GM18870 (cell line): ENCODE data around the gene OCA2.
"Not testable (repeated sequence)": the region's sequence is repeated elsewhere in the genome, so short reads cannot be mapped to it uniquely, and the experiment has no call there.

ENCODE experiments used
- ATAC-seq: cut with Tn5 transposase; IDR thresholded peaks from one replicate; pipeline ENCODE4 v1.9.1; 2021; ENCODE audit warnings: moderate library complexity; ENCODE audit not compliant: unreplicated experiment

Gene OCA2

GRCh38 chr15:28121577-28121976 lies 22.5 kb upstream of the OCA2 start:
- not testable (repeated sequence) for ATAC-seq

- ATAC-seq = no peak
These were observed 21.2 kb upstream of the OCA2 start for GRCh38 chr15:28120359-28120640.

GRCh38 chr15:28118531-28118930 lies 19.4 kb upstream of the OCA2 start:
- no peak for ATAC-seq

GRCh38 chr15:28118083-28118482 lies 19.0 kb upstream of the OCA2 start:
- ATAC-seq = no peak

GRCh38 chr15:28117432-28117990 lies 18.4 kb upstream of the OCA2 start:
- no peak for ATAC-seq

GRCh38 chr15:28116521-28117431 lies 17.7 kb upstream of the OCA2 start:
- no peak for ATAC-seq

- ATAC-seq = no peak
These were observed 16.8 kb upstream of the OCA2 start for GRCh38 chr15:28115871-28116270.

- no peak for ATAC-seq
These were observed 15.9 kb upstream of the OCA2 start for GRCh38 chr15:28114721-28115622.

- ATAC-seq = no peak
These were observed 15.0 kb upstream of the OCA2 start for GRCh38 chr15:28114114-28114455.

GRCh38 chr15:28113394-28114113 lies 14.4 kb upstream of the OCA2 start:
- ATAC-seq = no peak

- no peak for ATAC-seq
These were observed 13.8 kb upstream of the OCA2 start for GRCh38 chr15:28112962-28113361.

- no peak for ATAC-seq
These were observed 13.1 kb upstream of the OCA2 start for GRCh38 chr15:28112101-28112760.

- ATAC-seq = no peak
These were observed 12.4 kb upstream of the OCA2 start for GRCh38 chr15:28111543-28111942.

GRCh38 chr15:28110481-28110881 lies 11.4 kb upstream of the OCA2 start:
- ATAC-seq = no peak

GRCh38 chr15:28109626-28110455 lies 10.7 kb upstream of the OCA2 start:
- ATAC-seq = no peak

GRCh38 chr15:28107904-28108275 lies 8.8 kb upstream of the OCA2 start:
- ATAC-seq = no peak

GRCh38 chr15:28107111-28107903 lies 8.2 kb upstream of the OCA2 start:
- no peak for ATAC-seq

GRCh38 chr15:28106294-28107110 lies 7.4 kb upstream of the OCA2 start:
- no peak for ATAC-seq
